HFFc6 (cell line): ENCODE results near the gene RAB31. TPM values are rescaled to one million over a fixed set of nuclear protein-coding genes. Genes with fewer than 3 reads are reported as not detected.

Source experiments
- DNase-seq: peaks from one replicate; pipeline ENCODE4 v3.0.0-alpha.2; 2018
- H3K27ac Mint-ChIP-seq: 2 replicates; pipeline ENCODE4 v1.8.0; 2020; ENCODE audit warnings: mild to moderate bottlenecking, mixed read lengths
- H3K27me3 Mint-ChIP-seq: 2 replicates; pipeline ENCODE4 v1.8.0; 2021; ENCODE audit warnings: mild to moderate bottlenecking, moderate library complexity, mixed read lengths; ENCODE audit not compliant: insufficient read depth
- H3K36me3 Mint-ChIP-seq: 2 replicates; pipeline ENCODE4 v1.8.0; 2021; ENCODE audit warnings: low read depth, mixed read lengths
- H3K4me1 Mint-ChIP-seq: 2 replicates; pipeline ENCODE4 v1.8.0; 2020; ENCODE audit warnings: low read depth, mixed read lengths
- H3K4me3 Mint-ChIP-seq: 2 replicates; pipeline ENCODE4 v1.8.0; 2020; ENCODE audit warnings: mild to moderate bottlenecking, moderate library complexity, mixed read lengths
- H3K9me3 Mint-ChIP-seq: 2 replicates; pipeline ENCODE4 v1.8.0; 2020; ENCODE audit warnings: mild to moderate bottlenecking, mixed read lengths
- total RNA-seq, 6 experiments: library from RNA; stranded (reverse); fragmentation: NEBNext Ultra II Directional; extraction: Animal tissue kit (Norgen Biotek cat#: 25700); gene quantifications; 2 replicates in 1 of 6; 3 replicates in 5 of 6; pipeline ENCODE4 v1.2.3, GENCODE V29; 2021
- TF ChIP-seq, protein P1 (sequence below): fragments of 200-600 bp; sonication (generic); IDR thresholded peaks from 2 replicates; pipeline ENCODE4 v1.5.0; 2021; ENCODE audit warnings: antibody characterized with exemption, mild to moderate bottlenecking

Gene RAB31
- total RNA-seq, 6 experiments from 2014 or later = 29.4 to 47.5 (median 43.5) TPM

DNA sequence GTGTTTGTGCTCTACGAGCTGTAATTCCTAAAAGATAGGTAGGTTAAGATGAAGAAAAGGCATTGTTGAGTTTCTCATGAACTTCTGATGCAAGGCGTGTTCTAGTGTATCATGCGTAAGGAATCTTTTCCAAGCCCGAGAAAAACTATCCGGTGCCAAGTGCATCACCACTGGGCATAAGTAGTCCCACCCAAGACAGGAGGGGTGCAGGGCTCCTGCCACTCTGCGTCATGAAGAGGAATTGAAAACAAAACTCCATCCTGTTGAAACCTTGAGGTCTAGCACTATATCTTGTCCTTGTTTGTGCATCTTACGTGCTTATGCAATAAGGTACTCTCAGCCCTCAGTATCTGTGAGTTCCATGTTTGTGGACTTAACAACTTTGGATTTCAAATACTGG is 45.7 kb downstream of the RAB31 start:
- Mint-ChIP-seq H3K9me3 (no peaks in the 10 kb centered on the region), H3K36me3 (peaks cover 16% of the 10 kb centered on the region), H3K27me3 (peaks cover 2% of the 10 kb centered on the region; the same call in 1 of the 2 replicates), H3K4me1 (peaks cover 29% of the 10 kb centered on the region), H3K27ac (no peak overlapping the region), H3K4me3 (no peak overlapping the region)
- DNase-seq = no peak
- TF ChIP-seq, protein P1, sequence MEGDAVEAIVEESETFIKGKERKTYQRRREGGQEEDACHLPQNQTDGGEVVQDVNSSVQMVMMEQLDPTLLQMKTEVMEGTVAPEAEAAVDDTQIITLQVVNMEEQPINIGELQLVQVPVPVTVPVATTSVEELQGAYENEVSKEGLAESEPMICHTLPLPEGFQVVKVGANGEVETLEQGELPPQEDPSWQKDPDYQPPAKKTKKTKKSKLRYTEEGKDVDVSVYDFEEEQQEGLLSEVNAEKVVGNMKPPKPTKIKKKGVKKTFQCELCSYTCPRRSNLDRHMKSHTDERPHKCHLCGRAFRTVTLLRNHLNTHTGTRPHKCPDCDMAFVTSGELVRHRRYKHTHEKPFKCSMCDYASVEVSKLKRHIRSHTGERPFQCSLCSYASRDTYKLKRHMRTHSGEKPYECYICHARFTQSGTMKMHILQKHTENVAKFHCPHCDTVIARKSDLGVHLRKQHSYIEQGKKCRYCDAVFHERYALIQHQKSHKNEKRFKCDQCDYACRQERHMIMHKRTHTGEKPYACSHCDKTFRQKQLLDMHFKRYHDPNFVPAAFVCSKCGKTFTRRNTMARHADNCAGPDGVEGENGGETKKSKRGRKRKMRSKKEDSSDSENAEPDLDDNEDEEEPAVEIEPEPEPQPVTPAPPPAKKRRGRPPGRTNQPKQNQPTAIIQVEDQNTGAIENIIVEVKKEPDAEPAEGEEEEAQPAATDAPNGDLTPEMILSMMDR = no peak

DNA sequence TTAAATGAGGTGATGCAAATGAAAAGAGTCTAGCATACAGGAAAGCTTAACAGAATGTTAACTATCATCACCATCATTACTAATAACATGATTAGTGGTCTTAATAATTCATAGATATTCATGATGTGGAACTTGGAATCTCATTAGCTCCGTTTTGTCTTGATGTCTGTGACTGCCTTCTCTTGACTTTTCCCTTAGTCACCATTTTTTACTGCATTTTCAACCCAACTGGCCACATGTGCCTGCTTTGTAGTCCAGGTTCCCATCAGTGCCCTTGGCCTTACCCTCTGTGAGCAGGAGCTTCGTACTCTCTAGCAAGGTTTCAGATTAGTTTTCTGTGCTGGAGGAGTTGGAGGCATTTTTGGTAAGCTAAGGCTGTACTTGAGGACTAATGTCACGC is 47.0 kb downstream of the RAB31 start:
- H3K36me3 Mint-ChIP-seq = peaks cover 11% of the 10 kb centered on the region
- H3K4me1 Mint-ChIP-seq = peaks cover 30% of the 10 kb centered on the region
- no peak overlapping the region for H3K4me3 Mint-ChIP-seq
- no peaks in the 10 kb centered on the region for H3K27me3 Mint-ChIP-seq
- TF ChIP-seq, protein P1 = no peak
- no peak overlapping the region for H3K27ac Mint-ChIP-seq
- no peak for DNase-seq
- no peaks in the 10 kb centered on the region for H3K9me3 Mint-ChIP-seq

DNA sequence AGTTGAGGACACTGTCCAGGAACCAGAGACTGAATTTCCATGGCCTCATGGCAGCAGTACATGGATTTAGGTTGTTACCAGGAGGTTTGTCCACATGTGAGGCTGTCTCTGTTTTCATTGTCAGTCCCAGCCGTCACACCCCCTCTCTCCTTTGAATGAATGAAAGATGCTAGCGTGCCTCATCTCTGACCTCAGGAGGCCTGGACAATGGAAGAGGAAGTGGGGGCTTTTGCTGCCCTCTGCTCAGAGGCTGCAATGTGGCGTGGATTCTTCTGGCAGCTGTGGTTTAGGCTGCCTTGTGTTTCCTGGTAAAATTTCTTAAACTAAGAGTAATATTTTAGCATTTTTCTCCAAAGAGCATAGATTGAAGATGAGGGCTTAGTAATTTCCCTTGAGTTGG is 47.5 kb downstream of the RAB31 start:
- no peaks in the 10 kb centered on the region for H3K27me3 Mint-ChIP-seq
- H3K4me3 Mint-ChIP-seq = no peak overlapping the region
- DNase-seq = no peak
- H3K27ac Mint-ChIP-seq = no peak overlapping the region
- H3K9me3 Mint-ChIP-seq = no peaks in the 10 kb centered on the region
- TF ChIP-seq, protein P1 = no peak
- H3K36me3 Mint-ChIP-seq = peaks cover 6% of the 10 kb centered on the region; the same call in 1 of the 2 replicates
- H3K4me1 Mint-ChIP-seq = peaks cover 30% of the 10 kb centered on the region

DNA sequence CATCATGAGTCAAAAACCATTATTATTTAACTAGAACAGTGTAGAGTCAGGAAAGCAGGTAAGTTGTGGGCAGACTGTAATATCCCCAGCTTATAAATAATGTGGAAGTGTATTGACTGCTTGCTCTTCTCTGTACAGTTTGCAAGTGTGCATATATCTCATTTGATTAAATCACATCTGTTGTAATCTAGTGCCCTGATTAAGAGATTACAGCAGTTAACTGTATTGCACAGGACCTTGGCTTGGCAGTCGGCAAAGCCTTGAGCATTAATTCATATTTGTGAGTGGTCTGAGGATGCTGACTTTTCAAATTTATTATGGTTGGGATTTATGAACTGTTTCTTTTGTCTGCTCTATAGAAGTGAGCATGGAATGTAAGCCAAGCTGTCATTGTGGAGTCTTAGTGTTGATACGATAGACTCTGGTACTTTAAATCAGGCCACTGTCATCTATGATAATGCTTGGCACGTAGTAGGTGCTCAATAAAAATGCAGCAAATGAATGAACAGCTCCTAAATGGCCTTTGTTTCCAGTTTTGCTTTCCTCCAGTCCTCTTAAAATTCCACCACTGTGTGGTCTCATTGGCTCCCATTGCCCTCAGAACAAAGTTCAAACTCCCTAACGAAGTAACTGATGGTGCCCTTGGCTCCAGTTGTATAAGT is 48.3 kb downstream of the RAB31 start:
- Mint-ChIP-seq H3K36me3 (0 out of 2 replicates have a peak, but pooled peaks cover 1% of the 10 kb centered on the region), H3K27me3 (no peaks in the 10 kb centered on the region), H3K4me3 (no peak overlapping the region), H3K4me1 (peaks cover 28% of the 10 kb centered on the region), H3K27ac (no peak overlapping the region), H3K9me3 (no peaks in the 10 kb centered on the region)
- TF ChIP-seq, protein P1 = no peak
- no peak for DNase-seq

DNA sequence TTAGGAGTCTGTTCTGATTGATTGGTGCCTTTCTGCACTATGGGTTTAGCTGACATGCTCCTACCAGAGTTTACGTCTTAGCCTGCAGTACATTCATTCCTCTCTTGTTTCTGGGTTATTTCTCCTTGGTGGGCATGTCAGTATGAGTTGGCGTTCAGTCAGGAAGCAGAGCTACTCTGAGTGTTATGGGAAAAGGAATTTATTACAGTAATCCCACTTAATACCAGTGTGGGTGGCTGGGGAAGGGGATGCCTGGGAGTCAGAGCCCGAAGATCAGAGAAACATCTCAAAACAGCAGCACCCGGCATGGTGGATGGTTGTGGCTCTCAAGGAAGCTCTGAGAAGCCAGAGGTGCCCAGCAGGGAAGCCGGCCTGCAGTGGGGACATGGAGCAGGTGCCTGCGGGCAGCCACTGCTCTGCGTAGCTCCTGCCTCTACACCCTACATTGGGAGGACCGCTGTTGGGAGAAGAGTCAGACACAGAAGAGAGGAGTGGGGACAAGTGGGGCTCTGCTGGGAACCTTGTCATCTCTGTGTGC is 48.9 kb downstream of the RAB31 start:
- Mint-ChIP-seq H3K9me3 (no peaks in the 10 kb centered on the region), H3K4me3 (no peak overlapping the region), H3K27ac (no peak overlapping the region), H3K4me1 (peaks cover 22% of the 10 kb centered on the region), H3K27me3 (no peaks in the 10 kb centered on the region), H3K36me3 (no peaks in the 10 kb centered on the region)
- DNase-seq = no peak
- TF ChIP-seq, protein P1 = no peak
